DMS53 (cell line): Measurements from ENCODE around the gene ELFN1.
A peak's percentile ranks its signal among the peaks of the same experiment; 100 is the strongest.

Experiments
- DNase-seq: peaks from one replicate; lab custom pipeline; 2025; lab: John Stamatoyannopoulos, UW

Gene ELFN1

DNA sequence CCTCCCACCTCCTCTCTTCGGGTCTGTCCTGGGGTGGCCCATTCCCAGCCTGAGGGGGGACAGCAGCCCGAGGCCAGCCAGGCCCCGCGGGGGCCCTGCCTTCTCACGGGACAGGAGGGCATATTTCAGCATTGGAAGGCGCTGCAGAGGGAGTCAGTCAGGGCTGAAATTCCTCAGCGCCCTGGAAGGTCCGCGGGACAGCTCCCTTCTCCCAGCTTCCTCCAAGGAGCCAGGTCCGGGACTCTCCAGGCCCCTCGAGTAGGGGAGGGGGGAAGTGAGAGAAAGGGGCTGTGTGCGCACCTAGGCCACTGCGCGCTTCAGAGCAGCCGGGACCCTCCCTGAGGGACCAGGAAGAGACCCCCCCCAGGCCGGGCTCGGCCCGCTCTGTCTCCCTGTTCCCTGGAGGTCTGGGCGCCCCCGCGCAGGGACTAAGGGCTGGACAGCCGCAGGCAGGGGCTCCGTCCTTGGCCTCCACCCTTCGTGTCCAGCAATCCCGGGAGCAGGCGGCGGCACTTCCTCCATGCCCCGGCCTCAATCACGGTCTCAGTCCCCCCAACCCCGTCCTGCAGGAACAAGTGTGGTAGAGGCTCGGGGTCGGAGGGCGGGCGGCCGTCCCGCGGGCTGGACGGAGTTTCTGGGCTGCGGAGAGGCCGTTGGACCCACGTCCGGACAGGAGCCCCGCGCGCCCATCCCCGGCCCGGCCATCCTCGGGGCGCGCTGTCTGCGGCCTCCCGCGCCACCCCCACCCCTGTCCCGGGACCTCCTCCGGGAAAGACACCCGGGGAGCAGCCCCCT, 6.0 kb upstream of the ELFN1 start:
- no peak for DNase-seq

DNA sequence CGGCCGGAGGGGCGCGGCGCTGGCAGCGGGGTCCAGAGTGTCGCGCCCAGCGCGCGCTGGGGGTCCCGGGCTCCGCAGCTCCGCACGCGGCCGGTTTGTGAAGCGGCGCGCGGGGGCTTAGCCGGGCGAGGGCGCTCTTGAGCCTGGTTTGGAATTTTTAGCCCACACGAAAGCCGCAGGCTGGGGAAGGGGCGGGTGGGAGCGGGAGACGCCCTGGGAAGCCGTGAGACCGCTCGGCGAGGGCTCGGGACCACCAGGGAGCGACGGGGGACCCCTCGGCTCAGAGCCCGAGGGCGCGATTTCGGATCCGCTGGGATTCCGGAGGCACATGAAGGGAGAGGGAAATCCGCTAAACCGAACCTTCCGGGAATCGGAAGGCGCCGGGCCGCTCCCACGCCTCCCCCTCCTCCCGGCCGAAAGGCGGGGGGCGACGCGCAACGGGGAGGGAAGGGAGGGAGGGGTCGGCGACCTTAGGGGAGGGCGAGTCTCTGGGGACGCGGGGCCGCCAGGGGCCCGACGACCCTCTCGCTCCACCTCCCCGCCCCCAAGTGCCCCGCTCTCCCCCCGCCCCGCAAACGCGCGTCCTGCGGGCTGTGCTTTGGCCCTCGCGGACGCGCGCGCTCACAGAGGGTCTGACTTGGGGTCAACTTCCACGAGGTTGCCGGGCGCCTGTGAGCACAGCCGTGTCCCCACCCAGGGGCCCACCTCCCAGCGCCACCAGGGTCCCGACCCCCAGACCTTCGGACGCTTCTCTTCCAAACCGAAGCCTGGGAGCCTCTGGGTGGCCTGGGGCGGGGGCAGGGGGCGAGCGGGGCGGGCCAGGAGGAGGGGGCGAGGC, 5.1 kb upstream of the ELFN1 start:
- peak; percentile 59 for DNase-seq

DNA sequence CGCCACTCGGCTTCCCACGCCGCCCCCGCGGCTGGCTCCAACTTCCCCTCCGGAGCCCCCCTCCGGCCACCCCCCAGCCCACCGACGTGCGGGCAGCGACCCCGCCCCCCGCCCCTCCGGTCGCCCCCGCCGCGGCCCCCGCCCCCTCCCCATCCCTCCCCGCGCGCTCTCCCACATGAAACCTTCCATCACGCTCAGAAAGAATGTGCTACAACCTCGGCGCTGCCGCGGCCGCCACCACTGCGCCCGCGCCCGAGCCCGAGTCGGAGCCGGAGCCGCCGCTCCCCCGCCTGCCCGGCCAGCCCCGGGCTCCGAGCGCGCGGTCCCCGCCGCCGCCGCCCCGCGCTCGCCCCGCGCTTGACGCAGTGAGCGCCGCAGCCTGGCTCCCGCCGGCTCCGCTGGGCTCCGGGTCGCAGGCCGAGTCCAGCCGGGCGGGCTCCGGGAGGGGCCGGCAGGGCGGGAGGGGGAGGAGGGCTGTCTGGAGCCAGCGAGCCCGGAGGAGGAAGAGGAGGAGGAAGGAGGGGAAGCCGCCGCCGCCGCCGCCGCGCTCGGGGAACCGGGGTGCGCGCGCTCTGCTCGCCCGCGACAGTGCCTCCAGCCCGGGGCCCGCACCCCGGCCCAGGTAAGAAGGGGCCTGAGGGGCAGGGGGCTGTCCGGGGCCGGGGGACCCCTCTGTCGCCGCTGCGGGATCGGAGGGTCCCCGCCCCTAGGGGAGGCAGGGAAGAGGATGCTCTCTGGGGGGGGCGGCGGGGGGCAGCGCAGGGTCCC, 4.3 kb upstream of the ELFN1 start:
- peak; percentile 46 for DNase-seq

DNA sequence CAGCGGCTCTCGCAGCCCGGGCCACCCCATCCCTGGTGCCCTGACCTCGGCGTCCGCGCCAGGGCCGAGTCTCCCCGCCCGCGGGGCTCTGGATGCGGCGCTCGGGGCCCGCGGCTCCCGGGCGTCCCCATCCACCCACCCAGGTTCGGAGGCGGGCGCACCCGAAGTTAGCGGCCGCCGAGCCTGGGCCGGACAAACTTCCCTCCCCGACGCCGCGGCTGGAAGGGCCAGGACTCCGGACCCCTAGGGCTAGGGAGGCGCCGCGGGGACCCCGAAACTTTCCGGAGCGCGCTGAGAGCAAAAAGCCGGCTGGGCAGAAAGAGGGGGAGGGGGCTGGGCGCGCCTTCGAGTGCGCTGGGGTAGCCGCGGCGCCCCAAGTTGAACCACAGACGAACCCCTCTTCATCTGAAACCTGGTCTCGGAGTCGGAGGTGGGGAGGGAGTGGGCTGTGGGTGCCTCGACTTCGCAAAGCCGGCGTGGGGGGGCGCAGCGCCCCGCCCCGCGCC, 3.7 kb upstream of the ELFN1 start:
- DNase-seq = no peak

DNA sequence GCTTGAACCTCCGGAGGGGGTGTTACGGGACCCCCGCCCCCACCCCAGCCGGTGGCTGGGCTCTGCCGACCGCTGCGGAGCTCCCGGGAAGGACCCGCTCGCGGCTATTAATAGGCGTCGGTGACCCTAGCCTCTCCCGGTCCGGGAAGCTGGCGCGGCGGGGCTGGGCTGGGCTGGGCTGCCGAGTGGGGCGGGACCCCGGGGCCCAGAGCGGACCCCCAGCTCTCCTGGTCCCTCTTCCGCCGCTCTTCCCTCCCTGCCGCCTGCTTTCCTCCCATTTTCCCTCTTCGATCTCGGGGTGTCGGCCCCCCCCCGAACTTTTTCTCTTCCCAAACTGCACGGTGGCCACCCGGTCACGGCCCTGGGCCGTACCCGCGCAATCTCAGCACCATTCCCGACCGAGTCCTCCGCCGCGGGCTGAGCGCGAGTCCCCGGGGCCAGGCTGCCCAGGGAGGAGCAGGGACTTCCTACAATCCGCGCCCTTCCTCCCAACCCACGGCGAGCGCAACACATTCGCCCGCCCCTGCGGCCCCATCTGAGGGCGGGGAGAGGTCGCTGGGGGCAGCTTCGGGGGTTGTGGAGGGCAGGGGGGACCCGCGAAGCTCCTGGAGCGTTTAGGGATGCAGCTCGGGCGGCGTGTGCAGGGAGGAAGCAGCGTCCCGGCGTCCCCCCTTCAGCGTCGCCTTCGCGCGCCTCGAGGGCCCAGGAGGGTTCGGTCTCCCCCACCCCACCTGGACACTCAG, 3.1 kb upstream of the ELFN1 start:
- peak; percentile 44 for DNase-seq

DNA sequence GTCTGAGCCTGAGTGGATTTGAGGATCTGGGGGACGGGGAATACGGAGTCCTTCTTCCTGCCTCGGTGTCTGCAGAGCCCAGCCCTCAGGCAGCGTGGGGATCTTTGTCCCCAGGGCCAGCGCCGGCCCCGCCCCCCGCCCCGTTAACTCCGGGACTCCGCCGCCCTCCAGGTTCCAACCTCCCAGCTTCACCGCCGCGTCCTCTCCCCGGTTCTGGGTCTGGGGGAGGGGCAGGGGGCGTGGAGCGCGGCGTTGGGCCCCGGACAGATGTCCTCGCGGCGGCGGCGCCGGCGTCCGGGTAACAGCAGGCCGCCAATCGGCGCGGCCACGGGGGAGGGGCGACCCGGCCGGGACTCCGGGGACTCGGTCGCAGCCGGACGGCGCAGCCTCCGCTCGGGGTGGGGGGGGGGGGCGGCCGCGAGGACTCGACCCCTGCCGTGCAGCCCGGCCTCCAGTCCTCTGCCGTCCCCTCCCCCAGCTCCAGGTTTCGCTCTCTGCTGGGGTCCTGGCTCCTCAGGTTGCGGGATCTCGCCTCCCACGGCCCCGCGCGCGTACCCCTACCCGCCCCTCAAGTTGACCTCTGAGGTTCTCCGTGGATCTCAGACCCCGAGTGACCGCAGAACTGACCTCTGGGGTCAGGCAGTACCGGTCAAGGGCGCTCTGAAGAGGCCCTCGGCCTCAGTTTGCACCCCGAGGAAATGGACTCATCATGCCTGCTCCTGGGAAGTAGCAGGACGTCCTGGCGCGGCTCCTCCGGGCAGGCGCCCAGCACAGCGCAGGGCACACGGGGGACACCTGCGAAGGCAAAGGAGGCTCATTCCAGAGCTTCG, 2.3 kb upstream of the ELFN1 start:
- DNase-seq = peak; percentile 35

DNA sequence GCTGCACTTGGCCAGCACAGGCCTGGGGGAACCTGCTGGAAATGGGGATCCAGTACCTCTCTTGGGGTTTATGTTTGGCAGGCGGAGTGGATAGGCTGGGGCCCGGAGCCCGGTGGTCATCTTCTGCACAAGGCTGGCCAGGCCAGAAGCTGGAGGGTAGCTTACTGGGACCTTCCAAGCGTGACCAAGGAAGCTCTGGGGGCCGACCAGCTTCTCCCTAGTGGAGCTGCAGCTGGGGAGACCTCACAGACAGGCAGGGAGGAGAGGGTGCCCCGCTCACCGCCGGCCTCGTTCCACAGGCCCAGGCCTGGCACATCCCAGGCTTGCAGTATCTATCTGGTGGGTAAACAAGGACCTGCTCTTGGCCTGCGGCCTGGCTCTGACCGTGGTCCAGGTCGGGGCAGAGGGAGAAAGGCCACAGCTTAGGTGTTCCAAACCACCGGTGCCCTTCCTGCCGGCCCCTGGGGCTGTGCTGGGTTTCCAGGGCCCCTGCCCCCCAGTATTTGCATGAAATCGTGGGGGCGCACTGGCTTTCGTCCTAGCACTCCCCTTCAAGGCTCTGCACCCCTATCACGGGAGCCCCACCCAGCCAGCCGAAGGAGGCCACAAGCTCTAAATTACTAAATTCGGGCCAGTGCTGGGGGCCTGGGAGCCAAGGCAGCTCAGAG, 1.5 kb upstream of the ELFN1 start:
- DNase-seq = peak; percentile 55

DNA sequence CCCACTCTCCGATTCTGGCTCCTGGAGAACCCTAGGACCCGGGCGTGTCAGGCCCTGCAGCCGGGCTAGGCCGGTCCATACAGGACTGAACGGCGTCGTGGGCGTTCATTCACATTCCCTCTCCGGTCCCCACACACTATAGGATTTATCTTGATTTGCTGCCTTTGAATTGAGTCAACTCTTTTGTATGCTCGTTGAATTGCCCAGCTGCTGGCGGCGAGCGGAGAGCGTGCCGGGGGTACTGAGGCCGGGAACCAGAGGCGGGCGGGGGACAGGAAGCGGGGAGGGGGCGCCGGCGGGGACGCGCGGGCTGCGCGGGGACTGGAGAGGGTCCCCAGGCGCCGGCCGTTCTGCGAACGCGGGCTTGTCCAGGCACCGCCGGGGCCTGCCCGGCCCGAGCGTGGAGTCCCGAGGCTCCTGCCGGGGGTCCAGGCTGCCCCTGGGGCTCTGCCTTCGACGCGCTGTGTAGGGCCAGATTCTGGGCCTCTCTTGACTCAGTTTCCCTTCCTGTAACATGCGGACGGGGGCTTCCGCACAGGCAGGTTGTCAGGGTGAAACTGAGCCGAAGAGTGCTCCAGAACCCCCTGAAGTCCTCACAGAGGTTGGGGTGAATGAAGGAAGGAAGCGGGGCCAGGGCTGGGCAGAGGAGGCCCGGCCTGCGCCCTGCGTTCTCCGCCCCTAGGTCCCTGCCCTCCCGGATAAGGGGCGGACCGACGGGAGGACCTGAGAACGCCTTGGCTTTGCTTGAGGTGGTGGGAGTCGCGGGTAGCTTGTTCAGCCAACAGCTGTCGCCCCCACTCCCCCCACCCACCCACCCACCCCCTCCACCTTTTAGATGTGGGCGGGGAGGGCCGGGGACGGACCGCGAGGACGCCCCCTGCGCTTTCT, 769 bp upstream of the ELFN1 start:
- DNase-seq = peak; percentile 41

DNA sequence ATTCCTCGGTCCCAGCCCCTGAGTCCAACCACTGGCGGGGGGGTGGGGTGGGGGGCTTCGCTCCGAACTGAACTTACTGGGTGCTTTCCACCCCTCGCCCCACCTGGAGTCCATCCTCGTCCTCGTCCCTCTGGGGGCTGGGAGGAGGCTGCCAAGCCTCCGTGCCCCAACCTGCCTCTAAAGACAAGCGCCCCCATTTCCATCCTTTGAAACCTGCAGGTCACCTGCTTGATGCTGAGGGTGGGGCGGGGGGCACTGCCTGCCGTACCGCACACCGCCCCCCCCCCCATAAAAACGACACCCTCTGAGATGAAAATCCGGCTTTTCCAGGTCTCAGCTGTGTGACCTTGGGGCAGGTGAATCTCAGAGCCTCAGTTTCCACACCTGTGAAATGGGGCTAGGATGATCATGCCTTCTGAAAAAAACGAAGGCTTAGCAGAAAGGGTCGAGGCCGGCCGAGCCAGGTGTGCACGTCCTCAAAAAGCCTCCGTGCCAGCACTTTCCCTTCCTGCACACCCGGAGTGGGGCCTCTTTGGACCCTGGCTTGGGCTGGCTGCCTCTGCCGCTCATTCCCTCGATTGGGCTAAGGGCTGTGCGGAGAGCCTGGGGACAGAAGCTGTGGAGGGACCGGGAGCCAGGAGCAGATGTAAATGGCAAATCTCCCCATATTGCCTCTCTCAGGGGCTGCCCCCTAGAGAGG, 967 bp downstream of the ELFN1 start:
- no peak for DNase-seq

DNA sequence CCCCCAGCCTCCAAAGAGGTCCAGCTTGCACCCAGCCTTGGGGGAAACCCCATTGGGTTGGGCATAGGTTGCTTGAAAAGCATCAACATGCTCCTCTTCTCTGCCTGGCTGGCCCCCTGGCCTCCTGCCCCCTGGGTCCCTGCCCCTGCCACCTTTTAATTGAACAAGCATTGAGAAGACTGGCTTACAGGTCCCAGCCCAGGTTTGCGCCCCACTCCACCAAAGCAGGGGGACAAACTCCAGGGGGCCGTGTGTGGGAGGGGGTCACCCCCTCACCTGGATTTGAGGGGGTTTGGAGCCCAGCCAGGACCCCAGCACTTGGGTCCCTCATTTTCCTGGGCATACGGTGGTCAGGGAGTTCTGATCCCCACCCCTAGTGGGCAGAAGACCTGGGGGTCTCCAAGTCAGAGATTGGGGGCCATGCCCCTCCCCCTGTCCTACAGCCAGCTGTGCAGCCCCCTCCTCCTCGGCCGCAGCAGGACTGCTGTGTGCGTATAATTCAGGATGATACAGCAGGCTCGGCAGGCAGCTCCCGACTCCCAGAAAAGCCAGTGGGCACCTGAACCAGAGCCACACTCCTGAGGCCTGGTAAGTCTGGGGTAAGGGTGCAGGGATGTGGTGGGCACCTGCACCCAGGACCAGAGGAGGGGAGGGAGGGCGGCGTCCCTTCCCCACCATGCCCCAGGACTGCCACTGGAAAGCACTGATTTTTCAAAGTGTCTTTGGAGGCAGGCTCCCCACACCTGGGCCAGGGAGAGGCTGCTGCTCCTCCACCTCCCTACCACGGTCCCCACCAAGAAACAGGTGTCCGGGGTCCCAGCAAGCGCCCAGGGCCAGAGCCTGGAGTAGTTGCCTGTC, 1.7 kb downstream of the ELFN1 start:
- no peak for DNase-seq

DNA sequence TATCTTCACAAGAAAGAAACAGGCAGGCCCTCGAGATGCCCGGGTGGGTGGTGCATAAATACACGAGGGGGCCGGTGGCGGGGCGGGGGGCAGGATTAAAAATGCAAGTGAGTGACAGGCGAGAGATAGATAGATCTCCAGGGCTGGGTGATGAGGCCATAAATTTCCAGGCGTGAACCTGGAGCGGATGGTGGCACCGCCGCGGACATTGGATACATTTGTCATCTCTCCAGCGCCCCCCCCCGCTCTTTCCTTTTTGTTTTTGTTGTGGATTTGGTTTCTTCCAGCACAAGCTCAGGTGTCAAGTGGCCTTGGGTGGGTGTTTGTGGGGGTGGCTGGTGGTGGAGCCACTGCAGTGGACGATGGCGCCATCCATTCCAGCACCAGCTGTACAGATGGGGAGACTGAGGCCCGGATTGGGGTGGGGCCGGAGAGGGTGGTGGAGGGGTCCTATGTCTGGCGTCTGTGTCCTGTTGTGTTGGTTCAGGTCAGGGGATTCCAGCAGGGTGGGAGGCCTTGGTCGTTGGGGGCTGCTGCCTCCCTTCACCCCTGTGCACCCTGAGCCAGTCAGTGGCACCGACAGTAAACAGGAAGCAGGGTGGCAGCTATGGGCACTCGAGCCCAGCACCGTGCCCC, 2.9 kb downstream of the ELFN1 start:
- no peak for DNase-seq

DNA sequence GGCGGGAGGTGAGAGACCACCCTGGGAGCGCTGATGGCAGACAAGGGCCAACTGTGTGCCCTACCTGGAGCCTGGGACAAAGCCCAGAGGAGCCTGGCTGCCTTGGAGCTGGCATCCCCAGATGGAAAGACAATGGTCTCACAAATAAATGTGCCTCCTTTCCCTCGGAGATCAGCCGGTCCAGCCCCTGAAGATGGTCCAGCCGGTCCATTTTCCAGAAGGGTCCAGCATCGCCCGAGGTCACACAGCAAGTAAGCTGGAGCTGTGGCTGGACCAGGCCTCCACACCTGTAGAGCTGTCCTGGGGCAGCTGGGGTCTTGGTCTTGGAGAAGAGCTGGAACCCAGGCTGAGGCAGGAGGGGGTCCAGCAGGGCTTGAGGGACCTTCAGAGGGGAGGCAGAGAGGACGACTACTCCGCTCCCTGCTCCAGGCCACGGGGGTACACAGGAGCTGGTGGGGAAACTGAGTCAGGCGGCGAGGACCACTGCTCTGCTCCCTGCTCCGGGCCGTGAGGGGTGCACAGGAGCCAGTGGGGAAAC, 3.6 kb downstream of the ELFN1 start:
- no peak for DNase-seq

DNA sequence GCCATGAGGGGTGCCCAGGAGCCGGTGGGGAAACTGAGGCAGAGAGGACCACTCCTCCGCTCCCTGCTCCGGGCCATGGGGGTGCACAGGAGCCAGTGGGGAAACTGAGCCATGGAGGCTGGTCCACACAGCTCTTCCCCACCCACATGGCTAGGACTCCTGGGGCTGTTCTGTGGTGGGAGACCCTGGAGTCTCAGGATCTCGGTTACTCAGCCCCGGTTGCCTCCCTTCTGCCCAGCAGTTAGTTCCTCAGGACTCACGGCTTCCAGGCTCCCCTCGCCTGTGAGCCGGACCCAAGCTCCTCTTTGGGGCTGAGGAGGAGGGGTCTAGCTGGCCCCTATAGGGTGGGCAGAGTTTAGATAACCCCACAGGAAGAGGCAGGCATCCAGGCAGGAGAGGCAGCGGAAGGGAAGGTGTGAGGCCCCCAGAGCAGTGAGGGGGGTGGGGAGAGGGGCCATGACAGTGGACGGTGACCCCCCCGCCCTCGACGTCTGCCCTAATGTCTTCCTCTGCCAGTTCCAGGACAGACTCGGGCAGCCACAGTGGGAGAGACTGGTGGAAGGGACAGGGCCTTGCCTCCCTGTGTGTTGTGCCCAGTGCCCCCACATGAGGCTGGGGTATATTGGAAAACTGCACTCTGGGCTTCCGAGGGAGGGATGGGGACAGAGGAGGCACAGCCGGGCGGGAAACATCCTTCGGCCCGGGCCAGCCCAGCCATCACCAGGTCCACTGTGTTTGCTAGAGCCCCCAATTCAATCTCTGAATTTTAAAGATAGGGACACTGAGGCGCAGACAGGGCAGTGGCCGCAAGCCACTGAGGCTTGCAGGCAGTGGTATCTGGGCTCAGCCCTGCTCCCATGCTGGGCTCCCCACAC, 4.3 kb downstream of the ELFN1 start:
- no peak for DNase-seq

DNA sequence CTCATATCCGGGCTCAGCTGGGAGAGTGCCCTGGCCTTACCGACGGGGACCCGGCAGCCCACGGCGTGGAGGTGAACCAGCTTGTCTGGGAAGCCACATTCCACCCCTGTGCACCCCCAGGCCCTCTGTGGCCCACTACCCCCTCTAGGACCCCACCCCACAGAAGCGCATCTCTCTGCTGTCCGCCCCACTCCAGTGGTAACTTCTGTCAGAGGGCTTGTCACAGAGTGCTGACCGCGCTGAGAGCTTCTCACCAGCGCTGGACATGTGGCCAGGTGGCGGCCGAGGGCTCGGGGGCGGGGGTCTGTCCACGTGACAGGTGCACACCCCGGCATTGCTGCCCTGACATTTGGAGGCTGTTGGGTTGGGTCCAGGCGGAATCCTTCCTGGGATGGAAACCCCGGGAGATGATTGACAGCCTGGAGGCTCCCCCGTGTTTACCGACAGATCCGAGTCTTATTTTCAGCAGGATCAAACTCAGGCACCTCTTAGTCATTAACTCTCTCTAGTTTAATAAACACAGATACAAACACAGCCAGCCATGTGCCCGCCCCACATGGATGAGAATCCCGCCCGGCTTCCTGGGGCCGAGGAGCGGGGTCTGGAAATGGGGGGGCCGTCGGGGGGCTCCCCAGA, 5.1 kb downstream of the ELFN1 start:
- no peak for DNase-seq
